Right ventricle myocardium inferior (tissue), 1 donor: Measurements from ENCODE around the gene MAB21L4. TPM values are rescaled to one million over a fixed set of nuclear protein-coding genes. Genes with fewer than 3 reads are reported as not detected.
A peak's percentile ranks its signal among the peaks of the same experiment; 100 is the strongest.

ENCODE experiments used
- ATAC-seq: fragments of 200-7000 bp; cut with Tn5 transposase; one replicate; pipeline ENCODE4 v1.9.1; 2020; ENCODE audit warnings: mild to moderate bottlenecking, moderate library complexity
- DNase-seq: peaks from one replicate; pipeline ENCODE4 v3.0.0; 2021; ENCODE audit errors: missing footprints
- intact Hi-C: fragments of 100-400 bp; cut with DNase I; formaldehyde crosslinking; loops from one replicate; pipeline ENCODE4 v1.11.0; 2022
- total RNA-seq: library from RNA; stranded (reverse); fragmentation: NEBNext Ultra II Directional; extraction: Animal tissue kit (Norgen Biotek cat#: 25700); gene quantifications from one replicate; pipeline ENCODE4 v1.2.1, GENCODE V29; 2021
- donor health status: DM: no; HTN: yes; CAD: no; lungs with severe emphysema.

MAB21L4 gene
- total RNA-seq, 1 donor from 2014 or later: not detected

DNA sequence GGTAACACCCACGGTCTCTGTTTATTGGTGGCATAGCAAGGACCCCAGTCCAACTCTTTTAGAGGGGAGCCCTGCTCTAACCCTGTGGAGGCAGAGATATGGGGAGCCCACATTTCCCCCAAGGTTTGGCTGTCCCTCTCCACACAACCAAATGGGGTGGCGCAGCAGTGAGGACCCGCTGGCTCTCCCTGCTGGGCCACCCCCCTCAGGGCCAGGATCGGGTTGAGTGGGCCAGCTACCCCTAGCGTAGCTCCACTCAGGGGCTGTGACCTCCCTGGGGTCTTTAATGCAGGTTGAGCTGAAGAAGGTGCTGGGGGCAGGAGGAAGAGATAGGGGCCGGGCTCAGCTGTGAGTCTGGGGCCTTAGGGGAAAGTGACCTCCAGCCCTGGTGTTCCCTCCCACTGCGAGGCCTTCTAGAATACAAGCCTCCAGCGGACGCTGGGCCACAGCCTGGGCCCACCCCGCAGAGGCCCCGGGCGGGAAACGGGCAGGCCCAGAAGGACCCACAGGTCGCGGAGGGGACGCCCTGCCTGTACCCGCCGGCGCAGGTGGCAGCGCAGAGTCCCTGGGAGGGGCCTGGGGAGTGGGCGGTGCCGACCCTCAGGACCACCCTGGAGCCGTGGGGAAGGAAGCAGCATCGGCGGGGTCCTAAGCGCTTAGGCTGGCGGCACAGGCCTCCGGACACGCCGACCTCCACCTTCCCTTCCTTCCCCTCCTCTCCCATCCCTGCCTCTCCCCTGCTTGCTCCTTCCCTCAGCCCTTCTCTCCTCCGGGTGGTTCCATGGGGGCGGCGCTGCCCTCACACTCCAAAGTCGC, 19.8 kb upstream of the MAB21L4 start:
- intact Hi-C loops: no loop called here
- ATAC-seq: no peak
- peak; percentile 21 for DNase-seq

GRCh38 chr2:240914645-240915525, 18.9 kb upstream of the MAB21L4 start:
- intact Hi-C loops: loop anchor here (5.0 kb wide), 2 partner anchors 58 to 77 kb away; no protein-coding TSS in a partner anchor
- ATAC-seq: no peak
- DNase-seq: peak; percentile 55

DNA sequence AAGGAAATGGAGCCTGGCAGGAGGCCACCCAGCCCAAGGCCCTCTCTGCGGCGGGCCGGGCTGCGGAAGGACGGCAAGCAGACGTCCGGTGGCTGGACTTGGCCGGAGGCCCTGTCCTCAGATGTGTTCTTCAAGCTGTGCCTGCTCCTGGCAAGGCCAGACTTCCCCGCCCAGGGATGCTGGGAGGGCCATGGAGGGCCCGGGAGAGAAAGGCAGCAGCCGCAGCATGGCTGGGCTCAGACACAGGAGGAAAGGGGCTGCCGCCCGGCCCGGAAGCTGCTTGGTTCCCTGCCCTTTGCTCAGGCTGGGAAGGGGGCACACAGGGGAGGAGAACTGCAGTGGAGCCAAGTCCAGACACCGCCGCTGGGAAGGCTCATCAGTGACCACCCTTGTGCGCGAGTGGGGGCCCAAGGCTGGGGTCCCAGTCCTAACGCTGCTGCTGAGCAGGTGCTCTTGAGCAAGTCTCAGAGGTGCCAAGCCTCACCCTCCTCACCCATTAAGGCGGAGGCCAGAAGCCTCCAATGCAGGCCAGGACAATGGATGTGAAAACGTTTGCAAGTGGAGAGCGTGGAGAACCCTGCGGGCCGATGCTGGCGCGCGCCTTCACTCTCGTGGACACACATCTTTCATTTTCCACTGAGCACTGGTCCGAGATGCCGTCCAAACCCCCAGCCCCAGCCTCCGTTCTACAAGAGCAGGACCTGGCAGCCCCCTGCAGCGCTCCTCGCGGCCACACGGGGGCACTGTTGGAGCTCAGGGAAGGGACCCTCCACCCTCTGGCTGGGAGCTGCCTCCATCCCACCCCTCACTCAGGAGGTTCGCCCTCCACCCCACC, 18.1 kb upstream of the MAB21L4 start:
- DNase-seq (peak; percentile 91), ATAC-seq (peak; percentile 63)
- intact Hi-C loops: loop anchor here (5.0 kb wide), 2 partner anchors 57 to 78 kb away; no protein-coding TSS in a partner anchor

DNA sequence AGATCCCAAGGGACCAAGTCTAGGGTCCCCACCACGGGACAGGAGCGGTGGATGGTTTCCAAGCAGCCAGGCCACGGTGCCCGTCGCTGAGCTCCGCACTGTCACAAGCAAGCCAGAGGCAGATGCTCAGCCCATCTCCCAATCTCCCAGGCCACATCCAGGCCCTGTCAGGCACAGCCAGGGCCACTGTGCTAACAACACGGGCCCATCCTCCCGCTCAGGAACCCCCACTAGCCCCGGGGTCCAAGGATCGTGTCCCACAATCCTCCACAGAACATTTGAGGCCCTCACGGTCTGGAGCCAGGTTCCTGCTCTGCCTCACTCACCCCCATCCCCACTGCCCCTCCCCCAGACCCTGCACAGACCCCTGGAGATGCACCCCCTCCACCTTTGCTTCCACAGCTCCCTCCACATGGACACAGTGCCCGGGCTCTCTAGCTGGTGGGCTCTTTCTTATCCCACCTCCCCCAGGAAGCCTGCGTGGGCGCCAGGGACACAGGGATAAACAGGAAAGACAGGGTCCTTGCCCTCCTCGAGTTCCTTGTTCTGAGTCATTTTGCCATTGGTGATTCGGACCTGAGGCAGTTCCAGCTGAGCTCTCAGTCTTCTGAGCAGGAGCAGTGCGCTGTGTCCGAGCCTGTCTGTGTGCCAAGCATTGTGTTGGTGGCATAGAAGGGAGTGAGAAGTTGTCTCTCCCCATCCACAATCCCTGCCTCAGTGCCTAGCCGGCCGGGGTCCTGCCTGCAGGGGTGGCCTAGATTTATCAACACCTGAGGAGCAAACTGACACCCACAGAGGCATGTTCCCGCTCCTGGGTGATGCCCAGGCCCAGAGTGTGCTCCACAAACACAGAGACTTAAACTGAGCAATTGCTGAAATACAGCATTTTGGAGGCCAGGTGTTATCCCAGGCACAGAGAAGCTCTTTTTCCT, 17.2 kb upstream of the MAB21L4 start:
- no peak for DNase-seq
- no peak for ATAC-seq
- intact Hi-C loops: loop anchor here (5.0 kb wide), 2 partner anchors 56 to 79 kb away; no protein-coding TSS in a partner anchor

DNA sequence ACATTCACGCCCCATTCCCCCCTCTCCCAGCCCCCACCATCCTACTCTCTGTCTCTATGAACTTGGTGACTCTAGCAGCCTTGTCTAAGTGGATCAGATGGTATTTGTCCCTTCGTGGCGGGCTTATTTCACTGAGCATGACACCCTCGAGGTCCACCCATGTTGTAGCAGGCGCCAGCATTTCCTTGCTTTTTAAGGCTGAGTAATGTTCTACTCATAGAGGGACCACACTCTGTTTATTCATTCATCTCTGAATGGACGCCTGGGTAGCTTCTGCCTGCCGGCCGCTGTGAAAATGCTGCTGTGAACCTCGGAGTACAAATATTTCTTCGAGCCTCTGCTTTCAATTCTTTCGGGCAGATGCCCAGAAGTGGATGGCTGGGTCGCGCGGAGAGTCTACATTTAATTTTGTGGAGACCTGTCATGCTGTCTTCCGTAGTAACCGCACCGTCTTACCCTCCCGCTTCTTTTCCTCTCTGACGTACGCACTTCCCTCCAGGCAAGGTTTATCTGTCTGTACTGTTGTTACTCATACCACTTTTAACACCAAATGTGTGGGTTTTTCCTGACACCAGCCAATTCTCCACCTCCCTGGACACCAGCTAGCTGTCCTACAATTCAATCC, 15.8 kb upstream of the MAB21L4 start:
- DNase-seq: no peak
- intact Hi-C loops: loop anchor here (5.0 kb wide), 2 partner anchors 54 to 81 kb away; no protein-coding TSS in a partner anchor
- no peak for ATAC-seq

GRCh38 chr2:240909216-240909974, 13.4 kb upstream of the MAB21L4 start:
- ATAC-seq (no peak), DNase-seq (no peak)
- intact Hi-C loops: no loop called here

DNA sequence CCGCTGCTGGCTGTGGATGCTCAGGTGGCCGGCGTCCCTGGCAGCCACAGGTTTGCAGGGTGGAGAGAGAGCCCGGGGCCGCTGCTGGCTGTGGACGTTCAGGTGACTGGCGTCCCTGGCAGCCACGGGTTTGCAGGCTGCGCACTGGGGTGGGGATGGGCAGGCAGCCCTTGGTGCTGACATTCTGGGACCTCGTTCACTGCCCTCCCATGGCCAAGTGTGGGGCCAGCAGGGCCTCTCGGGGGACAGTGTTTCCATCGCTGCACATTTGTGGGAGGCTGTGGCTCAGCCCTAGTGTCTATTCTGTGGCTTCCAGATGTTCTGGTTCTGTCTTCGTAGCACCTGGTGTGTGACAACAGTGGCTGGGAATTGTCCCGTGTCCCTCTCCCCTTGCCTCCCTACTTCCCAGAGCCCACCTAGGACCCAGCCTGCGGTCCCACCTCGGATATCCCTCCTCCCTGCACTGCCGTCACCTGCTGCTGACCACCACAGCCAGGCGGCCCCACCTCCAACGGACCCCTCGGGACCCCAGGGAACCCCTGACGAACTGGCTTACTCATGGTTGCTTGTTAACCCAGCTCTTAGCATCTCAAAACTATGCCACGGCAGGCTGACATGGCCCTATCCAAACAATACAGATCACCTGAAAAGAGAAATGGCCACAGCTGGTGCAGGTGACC, 11.1 kb upstream of the MAB21L4 start:
- DNase-seq (no peak), ATAC-seq (no peak)
- intact Hi-C loops: no loop called here

DNA sequence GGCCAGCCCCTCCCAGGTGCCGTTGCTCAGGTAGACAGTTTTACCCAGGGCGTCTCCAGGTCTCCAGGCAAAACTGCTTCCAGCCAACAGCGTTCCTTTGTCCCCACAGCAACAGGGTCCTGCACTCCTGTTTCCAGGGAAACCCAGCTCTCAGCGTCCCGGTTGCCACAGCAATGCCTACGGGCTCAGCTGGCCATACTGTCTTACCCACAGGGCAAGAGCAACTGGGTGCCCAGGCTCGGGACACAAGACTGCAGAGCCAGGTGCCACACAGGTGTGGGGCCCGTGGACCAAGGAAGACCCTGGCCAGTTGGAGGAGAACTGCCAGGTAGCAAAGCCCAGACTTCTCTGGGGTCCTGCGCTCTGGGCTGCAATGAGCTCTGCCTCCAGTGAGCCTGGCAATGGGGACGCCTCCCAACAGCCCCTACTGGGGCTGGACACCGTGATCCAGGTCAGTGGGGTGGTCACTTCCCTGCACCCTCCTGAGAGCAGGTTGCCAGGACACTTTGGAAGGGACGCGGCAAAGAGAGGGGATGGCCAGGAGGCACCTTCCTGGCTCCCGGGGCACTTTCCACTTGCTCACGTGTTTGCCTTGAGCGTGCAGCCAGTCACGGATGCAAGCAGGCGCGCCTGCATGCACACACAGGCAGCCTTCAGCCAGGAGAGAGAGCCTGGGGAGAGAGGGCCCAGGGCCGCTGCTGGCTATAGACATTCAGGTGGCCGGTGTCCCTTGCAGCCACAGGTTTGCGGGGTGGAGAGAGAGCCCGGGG, 10.4 kb upstream of the MAB21L4 start, which contains the start of gene CROCC2:
Gene CROCC2 (plus strand): TSS at position 196 of the 770 bp plus-strand sequence. CDS start 178 bp downstream, at position 374.
- DNase-seq (peak; percentile 9), ATAC-seq (no peak)
- intact Hi-C loops: no loop called here

GRCh38 chr2:240905176-240905781, 9.3 kb upstream of the MAB21L4 start:
- DNase-seq (peak; percentile 20), ATAC-seq (no peak)
- intact Hi-C loops: no loop called here

DNA sequence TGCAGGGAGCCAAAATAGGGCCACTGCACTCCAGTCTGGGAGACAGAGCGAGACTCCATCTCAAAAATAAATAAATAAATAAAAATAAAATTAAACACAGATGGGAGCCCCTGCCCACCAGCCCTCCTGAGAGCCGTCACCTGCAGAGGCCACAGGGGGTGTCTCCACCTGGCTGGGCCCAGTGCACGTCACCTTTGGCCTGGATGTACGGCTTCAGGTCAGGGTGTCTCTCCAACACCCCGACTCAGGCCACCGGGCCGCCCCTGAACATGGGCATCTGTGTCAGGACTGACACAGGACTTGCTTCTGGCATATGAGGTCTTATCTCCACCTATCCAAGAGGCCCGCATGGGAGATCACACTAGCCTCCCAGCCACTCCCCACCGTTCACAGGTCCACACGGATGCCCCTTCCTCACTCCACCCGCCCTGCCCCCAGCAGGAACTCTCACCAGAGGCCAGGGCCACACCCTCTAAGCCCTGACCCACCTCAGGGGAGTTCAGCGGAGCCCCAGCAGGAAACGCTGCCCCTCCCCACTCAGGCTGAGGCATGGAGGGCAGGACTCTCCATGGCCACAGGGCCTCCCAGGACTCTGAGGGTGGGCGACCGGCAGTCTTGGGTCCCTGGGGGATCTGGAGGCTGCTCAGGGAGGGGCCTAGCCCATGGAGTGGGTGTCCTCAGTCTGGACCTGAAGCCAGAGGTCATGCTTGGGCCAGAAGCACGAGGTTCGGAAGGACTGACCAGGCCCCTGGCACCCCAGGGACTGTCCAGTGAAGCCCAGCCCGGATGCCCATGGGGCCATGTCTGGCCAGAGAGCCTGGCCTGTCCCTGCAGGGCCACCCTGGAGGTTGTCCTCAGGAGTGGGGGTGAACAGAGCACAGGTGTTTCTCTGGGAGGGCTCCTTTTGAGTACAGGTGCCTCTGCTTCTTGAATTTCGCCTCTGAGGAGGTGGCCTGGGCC, 8.5 kb upstream of the MAB21L4 start:
- peak; percentile 37 for DNase-seq
- ATAC-seq: no peak
- intact Hi-C loops: no loop called here

DNA sequence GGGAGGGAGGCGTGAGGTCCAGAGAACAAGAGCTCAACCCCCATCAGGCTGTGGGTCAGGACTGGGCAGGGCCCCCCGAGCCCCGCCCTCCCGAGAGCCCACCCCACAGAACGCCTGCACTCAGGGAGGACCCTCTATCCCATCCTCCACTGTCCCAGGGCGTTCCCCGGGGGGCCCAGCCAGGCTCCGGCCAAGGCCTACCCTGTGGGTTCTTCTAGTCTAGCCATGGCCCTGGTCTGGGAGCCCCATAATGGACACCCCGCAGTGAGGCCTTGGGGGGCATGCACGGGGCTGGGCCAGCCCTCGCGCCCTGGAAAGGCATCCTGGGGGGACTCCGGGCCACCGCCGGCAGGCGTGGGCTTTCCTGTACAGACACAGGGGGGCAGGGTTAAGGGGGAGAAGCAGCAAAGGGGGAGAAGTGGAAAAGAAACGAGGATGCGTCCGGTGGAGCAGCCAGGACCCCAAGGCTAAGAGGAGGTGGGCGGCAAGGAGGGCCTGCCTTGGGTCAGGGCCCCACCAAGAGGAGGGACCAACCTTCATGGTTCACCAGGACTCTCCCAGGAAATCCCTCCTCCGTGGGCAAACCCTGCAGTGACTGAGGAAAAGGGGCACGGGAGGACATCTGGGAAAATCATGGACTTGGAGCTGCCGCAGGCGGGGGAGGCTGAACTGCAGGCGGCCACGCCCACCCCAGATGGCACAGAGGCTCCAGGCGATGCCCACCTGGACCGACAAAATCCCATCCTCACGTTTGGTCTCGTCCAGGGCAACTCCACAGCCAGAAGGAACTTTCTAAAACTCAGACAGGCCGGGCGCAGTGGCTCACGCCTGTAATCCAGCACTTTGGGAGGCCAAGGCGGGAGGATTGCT, 7.5 kb upstream of the MAB21L4 start:
- no peak for ATAC-seq
- DNase-seq: peak; percentile 48
- intact Hi-C loops: no loop called here

DNA sequence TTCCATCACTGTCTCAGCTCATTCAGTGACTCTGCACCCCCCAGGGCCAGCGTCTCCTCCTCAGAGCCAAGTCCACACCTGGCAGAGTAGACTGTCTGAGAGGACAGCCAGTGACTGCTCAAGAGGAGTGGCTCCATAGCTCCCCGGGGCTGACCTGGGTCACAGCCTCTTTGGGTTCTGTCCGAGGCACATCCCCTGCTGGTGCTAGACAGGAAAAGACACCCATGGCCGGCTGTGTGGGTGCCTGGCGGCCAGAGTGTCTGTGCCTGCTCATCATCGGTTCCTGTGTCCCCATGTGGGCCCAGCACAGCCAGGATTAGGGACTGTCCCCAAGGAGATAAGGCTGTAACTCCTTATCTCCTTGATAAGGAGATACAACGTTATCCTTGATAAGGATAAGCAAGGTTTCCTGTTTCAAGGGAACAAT, 6.7 kb upstream of the MAB21L4 start:
- ATAC-seq (no peak), DNase-seq (peak; percentile 33)
- intact Hi-C loops: no loop called here
